GM10847 (cell line): ENCODE results near the gene AXDND1.

Experiments used
- POLR2A ChIP-seq: IDR thresholded peaks from 2 replicates; pipeline ENCODE4 v1.6.1; 2011; ENCODE audit not compliant: insufficient read length; ENCODE audit errors: extremely low read depth

Gene AXDND1

DNA sequence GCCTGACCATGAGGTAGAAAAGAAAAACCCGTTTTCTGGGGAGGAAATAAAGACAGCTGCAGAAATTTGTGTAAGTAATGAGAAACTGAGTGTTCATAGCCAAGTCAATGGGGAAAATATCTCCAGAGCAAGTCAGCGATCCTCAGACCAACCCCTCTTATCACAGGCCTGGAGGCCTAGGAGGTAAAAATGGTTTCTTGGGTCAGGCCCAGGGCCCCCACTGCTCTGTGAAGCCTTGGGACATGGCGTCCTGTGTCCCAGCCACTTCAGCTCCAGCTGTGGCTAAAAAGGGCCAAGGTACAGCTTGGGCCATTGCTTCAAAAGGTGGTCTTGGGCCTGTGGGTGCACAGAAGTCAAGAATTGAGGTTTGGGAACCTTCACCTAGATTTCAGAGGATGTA lies 108.9 kb downstream of the AXDND1 start:
- no peak for TF ChIP-seq POLR2A

DNA sequence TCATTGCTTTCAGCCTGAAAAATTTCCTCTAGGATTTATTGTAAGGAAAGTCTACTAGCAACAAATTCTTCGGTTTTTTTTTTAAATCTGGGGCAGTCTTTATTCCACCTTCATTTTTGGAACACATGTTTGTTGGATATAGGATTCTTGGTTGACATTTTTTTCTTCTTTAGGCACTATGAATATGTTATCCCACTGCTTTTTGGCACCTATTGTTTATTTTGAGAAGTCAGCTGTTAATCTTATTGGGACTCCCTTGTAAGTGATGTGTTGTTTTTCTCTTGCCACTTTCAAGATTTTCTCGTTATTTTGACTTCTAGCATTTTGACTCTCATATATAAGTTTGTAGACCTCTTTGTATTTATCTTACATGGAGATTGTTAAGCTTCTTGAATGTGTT lies 110.7 kb downstream of the AXDND1 start:
- TF ChIP-seq POLR2A = no peak

DNA sequence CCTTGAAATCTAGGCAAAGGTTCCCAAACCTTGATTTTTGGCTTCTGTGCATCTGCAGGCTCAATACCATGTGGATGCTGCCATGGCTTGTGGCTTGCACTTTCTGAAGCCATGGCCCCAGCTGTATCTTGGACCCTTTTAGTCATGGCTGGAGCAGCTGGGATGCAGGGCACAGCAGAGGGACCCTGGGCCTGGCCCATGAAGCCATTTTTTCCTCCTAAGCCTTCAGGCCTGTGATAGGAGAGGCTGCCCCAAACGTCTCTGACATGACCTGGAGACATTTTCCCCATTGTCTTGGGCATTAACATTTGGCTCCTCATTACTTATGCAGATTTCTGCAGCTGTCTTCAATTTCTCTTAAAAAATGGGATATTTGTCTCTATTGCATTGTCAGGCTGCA lies 112.6 kb downstream of the AXDND1 start:
- no peak for TF ChIP-seq POLR2A

DNA sequence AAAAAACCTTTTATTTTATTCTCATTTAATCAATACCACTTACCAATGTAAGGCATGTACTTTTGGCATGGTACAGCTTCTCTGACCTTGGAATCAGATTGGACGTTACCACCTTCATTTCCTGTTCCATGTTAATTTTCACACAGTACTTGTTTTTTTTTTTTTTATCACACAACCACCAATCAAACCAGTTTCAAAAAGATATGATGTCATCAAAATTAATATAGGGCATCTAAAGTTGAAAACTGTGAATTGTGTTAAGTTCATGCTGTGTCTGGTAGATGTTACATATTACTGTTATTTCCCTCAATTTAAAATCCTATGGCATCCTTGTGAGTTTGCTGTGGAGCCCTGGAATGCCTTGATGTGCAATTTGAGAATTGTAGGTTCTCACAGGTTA lies 124.8 kb downstream of the AXDND1 start:
- no peak for TF ChIP-seq POLR2A

DNA sequence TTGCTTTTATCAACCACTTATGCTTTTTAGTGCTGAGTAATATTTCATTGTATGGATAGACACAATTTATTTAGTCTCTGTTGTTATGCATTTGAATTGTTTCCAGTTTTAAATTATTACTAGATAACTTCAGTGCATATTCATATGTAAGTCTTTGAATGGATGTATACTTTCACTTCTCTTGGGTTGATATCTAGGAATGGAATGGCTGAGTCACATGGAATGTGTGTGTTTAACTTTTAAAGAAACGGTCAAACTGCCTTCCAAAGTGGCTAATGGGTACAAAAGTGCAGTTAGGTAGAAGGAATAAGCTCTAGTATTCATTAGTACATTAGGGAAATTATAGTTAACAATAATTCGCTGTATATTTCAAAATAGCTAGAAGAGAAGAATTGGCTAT lies 127.6 kb downstream of the AXDND1 start:
- TF ChIP-seq POLR2A = no peak

DNA sequence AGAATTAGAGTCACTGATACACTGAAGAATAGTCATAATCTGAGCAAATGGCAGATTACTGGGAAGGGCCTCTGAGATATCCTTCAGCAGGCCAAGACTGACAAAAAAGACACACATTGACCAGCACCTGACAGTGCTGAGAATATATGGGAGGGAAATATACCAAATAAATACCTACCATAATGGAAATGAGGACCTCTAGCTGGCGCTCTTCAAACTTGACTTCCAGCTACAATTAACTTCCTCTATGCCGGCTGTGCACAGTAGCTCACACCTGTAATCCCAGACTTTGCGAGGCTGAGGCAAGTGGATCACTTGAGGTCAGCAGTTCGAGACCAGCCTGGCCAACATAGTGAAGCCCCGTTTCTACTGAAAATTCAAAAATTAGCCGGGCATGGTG lies 140.4 kb downstream of the AXDND1 start:
- TF ChIP-seq POLR2A = no peak

GRCh38 chr1:179509384-179509783 lies 143.6 kb downstream of the AXDND1 start:
- TF ChIP-seq POLR2A = no peak

DNA sequence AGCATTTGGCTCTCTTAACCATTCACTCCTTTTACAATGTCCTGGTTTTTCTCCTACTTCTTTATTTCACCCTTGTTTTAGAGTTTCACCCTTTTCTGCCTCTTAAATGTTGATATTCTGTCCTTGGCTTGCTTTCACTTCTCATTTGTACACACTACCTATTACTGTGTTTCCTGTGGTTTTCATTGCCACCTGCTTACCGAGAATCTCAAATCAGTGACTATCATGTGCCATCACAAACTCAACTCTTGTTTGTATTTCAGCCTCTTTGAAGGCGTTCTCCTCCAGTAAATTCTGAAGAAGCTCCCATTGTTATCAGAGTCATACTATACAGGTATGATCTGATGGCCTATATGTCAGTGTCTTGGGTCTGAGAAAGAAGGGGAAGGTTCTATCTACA lies 144.3 kb downstream of the AXDND1 start:
- TF ChIP-seq POLR2A = no peak

DNA sequence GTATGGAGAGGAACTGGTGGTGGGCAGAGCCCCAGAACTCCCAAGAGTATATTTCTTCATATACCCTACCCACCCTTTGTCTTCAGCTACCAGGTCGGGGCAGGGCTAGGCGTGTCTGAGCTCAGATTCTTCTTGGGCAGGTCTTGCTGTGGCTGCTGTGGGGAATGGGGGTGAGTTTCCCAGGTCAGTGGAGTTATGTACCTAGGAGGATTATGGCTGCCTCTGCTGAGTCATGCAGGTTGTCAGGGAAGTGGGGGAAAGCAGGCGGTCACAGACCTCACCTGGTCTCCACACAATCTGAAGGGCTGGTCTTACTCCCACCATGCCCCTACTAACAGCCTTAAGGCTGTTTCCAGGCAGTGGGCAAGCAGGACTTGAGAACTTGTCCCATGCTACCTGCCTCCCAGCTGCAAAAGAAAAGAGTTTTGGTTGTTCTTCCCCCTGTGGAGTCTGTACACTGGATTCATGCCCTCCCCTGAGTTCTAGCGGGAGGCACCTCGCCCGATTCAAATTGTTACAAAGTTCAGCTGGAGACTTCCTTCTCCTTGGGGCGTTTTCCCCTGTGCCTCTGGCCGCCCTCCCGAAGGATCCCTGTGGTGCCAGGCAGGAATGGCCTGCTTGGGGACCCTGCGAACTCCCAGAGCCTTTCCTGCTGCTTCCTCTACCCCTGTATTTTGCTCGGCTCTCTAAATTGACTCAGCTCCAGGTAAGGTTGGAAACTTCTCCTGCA lies 151.4 kb downstream of the AXDND1 start:
- no peak for TF ChIP-seq POLR2A

DNA sequence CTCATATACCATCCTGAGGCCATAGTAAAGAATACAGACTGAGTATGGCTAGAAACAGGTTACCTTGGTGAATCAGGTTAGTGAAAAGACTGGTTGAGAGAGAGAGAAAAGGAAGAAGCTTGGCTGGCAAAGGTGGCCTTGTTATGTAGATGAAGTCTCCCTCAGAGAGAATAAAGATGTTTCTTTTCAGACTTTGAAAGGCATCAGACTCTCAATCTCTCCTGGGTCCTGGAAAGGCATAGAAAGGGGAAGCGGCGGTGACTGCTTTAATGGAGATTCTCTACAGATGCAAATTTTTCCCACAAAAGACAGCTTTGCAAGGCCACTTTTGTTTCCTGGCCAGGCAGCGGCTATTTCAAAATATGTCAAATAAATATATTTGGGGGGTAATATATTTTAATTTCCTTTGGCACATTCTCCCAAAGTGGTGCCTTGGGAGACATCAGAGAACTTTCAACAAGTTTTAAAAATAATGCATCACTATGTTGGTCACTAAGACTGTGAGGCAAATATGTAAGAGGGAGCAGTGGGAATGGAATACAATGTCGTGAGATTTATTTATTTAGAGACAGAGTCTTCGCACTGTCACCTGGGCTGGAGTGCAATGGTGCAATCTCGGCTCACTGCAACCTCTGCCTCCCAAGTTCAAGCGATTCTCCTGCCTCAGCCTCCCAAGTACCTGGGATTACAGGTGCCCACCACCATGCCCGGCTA lies 163.9 kb downstream of the AXDND1 start:
- no peak for TF ChIP-seq POLR2A

GRCh38 chr1:179530352-179530751 lies 164.6 kb downstream of the AXDND1 start:
- TF ChIP-seq POLR2A = no peak

DNA sequence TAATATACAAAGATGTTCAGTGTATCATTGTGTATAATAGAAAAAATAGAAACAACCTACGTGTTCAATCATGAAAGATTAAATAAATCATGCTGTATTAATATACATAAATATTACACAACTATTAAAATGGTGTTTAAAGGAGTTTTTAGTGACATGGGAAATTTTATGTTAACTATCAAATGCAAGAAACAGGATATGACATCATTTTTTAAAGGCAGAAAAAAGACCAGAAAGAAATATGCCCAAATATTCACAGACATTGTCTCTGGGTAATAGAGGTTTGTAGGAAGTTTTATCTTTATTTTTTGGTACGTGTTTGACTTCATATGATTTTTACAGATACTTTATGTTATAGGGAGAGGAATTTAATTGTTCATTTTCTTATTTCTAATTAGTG lies 176.0 kb downstream of the AXDND1 start:
- TF ChIP-seq POLR2A = no peak

GRCh38 chr1:179545321-179545720 lies 179.6 kb downstream of the AXDND1 start:
- TF ChIP-seq POLR2A = no peak

DNA sequence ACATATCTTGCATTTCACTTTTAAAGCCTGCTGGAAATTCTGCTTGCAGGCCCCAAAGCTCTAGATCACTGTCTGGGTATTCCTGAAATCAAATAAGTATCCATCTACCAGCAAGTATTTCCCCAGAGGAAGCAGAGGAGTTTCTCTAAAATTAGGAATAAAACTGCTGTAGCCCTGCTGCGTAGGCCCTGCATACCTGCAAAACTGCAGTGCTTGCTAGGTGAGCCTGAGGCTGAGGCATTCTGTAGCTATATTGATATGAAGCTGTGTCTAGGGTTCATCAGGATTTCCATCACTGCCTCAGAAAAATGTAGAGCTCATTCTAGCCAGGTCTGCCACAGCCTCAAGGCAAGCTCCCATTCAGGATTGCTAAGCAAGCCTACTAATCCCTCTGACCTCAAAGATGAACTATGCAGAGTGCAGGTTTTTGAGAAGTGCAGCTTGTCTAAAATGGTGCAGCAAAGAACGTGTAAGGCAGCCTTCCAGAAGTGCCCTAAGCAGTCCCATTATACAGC lies 181.3 kb downstream of the AXDND1 start:
- TF ChIP-seq POLR2A = no peak

DNA sequence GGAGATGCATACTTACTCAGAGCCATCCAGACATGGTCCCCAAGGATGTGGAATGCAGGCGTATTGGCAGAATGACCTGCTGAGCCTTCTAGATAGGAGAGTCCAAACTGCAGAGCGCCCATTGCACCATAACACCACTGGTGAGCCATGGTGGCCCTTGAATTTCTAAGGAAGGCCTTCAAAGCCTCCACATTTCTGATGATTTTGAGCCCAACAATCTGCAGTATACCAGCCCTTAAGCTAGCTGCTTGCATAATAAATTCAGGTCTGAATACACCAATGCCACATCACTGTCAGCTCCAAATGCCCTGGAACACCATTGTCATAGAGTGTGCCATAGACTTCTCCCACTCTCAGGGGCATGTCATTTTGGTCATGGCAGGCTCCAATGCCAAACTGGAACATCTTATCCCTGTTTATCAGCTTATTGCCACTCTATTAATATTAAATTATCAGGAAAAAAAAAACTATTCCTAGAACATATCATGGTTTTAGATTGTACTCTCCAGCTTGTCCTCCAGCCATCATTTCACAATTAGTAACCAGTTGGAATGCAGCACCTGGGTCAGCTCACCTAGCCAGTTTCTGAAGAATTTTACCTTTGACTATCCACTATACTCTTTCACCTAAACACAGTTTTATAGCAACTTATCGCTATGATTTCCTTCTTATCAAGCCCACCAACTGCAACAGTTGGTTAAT lies 183.0 kb downstream of the AXDND1 start:
- TF ChIP-seq POLR2A = no peak

GRCh38 chr1:179549368-179549700 lies 183.6 kb downstream of the AXDND1 start:
- no peak for TF ChIP-seq POLR2A

- TF ChIP-seq POLR2A = no peak
These were observed 185.2 kb downstream of the AXDND1 start for GRCh38 chr1:179550746-179551682.
